AG04449 (cell line): Measurements from ENCODE around the gene MGAT3.

ENCODE experiments used
- CTCF ChIA-PET: fragments of 350-600 bp; formaldehyde crosslinking; extraction: SDS; loops from one replicate; lab custom pipeline; 2021; ENCODE audit warnings: antibody characterized with exemption; lab: Yijun Ruan, JAX
- POLR2A ChIA-PET: fragments of 400-600, 350-600 bp; formaldehyde crosslinking; extraction: SDS; loops from one replicate; lab custom pipeline; 2020; ENCODE audit warnings: antibody characterized with exemption, inconsistent platforms; lab: Yijun Ruan, JAX
- DNase-seq: peaks from one replicate; pipeline ENCODE4 v3.0.0-alpha.2; 2010; ENCODE audit warnings: low read depth, low spot score
- H3K4me3 ChIP-seq: 2 replicates; pipeline ENCODE4 v1.5.1; 2011; ENCODE audit warnings: low read depth, mild to moderate bottlenecking, control low read depth, low read length
- TF ChIP-seq, protein P1 (sequence below): IDR thresholded peaks from one replicate; pipeline ENCODE4 v1.5.1; 2011; ENCODE audit warnings: mild to moderate bottlenecking, moderate library complexity, low read length, control low read depth, inconsistent platforms; ENCODE audit not compliant: insufficient read depth; ENCODE audit errors: missing control alignments

MGAT3 gene

DNA sequence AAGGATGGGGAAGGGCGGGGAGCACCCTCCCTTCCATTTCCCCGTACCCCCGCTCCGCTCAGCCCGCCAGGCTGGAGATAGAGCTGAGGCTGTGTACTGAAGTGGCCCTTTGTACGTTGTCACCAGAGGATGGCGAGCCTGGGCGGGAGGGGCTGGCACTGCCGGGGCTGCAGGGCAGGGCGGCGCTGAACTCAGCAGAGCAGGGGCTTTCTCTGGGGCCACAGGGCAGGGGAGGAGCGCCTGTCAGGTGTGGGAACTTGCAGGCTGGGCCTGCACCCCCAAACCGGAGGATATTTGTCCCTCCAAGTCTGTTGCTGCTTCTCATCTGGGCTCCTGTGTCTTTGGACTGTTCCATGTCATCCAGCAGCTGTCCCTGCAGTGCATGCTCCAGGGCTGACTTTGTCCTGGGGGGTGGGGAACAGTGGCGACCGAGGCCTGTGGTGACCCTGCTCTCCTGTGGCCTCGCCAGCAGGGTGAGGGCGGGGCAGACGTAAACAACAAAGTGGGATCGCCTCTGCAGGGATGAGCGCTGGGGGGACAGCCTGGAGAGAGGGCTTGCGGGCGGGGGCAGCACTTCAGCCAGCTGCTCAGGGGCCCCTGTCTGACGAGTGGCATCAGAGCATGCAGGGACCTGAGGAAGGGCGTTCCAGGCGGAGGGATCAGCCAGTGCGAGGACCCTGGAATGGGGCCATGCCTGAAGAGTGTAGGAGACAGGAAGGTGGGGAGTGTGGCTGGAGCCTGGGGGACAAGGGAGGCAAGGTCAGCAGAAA lies 13.1 kb downstream of the MGAT3 start:
- no peak for DNase-seq
- TF ChIP-seq, protein P1, sequence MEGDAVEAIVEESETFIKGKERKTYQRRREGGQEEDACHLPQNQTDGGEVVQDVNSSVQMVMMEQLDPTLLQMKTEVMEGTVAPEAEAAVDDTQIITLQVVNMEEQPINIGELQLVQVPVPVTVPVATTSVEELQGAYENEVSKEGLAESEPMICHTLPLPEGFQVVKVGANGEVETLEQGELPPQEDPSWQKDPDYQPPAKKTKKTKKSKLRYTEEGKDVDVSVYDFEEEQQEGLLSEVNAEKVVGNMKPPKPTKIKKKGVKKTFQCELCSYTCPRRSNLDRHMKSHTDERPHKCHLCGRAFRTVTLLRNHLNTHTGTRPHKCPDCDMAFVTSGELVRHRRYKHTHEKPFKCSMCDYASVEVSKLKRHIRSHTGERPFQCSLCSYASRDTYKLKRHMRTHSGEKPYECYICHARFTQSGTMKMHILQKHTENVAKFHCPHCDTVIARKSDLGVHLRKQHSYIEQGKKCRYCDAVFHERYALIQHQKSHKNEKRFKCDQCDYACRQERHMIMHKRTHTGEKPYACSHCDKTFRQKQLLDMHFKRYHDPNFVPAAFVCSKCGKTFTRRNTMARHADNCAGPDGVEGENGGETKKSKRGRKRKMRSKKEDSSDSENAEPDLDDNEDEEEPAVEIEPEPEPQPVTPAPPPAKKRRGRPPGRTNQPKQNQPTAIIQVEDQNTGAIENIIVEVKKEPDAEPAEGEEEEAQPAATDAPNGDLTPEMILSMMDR = no peak
- ChIA-PET CTCF (interaction anchor here (1.7 kb wide), 1 partner anchor 60 kb away, joined by 4 read pairs; no protein-coding TSS in a partner anchor), POLR2A (interaction anchor here (1.5 kb wide), 1 partner anchor 9 kb away, joined by 3 read pairs; no protein-coding TSS in a partner anchor)
- H3K4me3 ChIP-seq = no peak overlapping the region

- ChIA-PET POLR2A (interaction anchor here (1.2 to 1.5 kb wide), 2 partner anchors 8 to 151 kb away, joined by 3 read pairs; partner anchors contain the start of gene RPL3), CTCF (interaction anchor here (1.0 to 1.7 kb wide), 3 partner anchors 16 to 554 kb away, joined by 3 to 9 read pairs (median 3); no protein-coding TSS in a partner anchor)
- no peak overlapping the region for H3K4me3 ChIP-seq
- TF ChIP-seq, protein P1 = no peak
- DNase-seq = no peak
Observed at GRCh38 chr22:39470451-39471291, 13.9 kb downstream of the MGAT3 start.

GRCh38 chr22:39471381-39472141 lies 14.7 kb downstream of the MGAT3 start:
- POLR2A ChIA-PET = interaction anchor here (1.2 to 1.4 kb wide), 2 partner anchors 72 to 152 kb away, joined by 3 to 4 read pairs; partner anchors contain the start of genes RPL3 and TAB1
- CTCF ChIA-PET = interaction anchor here (0.6 to 1.7 kb wide), 4 partner anchors 11 to 553 kb away, joined by 3 to 9 read pairs (median 3); no protein-coding TSS in a partner anchor
- no peak for DNase-seq
- TF ChIP-seq, protein P1 = no peak
- H3K4me3 ChIP-seq = no peak overlapping the region

GRCh38 chr22:39472570-39473556 lies 16.1 kb downstream of the MGAT3 start:
- TF ChIP-seq, protein P1 = no peak
- no peak for DNase-seq
- CTCF ChIA-PET = interaction anchor here (0.8 to 1.7 kb wide), 6 partner anchors 20 to 551 kb away, joined by 3 to 9 read pairs (median 4); no protein-coding TSS in a partner anchor
- POLR2A ChIA-PET = interaction anchor here (1.4 kb wide), 1 partner anchor 73 kb away, joined by 4 read pairs; the partner anchor contains the start of gene TAB1
- no peak overlapping the region for H3K4me3 ChIP-seq

DNA sequence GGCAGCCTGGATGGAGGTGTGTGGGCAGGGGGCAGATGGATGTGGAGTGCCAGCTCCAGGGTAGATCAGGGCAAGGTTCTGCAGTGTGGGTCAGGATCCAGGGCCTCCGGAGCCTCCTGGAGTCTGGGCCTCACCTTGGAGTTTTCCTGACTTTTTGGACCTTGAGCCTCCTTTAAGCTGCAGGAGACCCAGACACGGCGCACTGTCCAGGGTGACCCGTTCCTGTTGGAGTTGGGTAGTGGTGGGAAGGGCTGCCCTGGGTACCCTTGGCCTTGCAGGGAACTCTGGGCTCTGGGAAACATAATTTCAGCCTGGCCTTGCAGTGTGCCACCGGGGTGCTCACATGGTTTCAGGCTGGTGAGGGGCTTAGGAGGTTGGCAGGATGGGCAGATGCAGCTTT lies 17.0 kb downstream of the MGAT3 start:
- ChIA-PET POLR2A (no interaction called here), CTCF (interaction anchor here (0.9 to 1.7 kb wide), 5 partner anchors 19 to 550 kb away, joined by 3 to 6 read pairs (median 4); no protein-coding TSS in a partner anchor)
- DNase-seq = no peak
- TF ChIP-seq, protein P1 = no peak
- H3K4me3 ChIP-seq = no peak overlapping the region
